Heart left ventricle (tissue), 13 donors: ENCODE data around the gene KIF12.

Source experiments
- POLR2A ChIP-seq, 2 donors: fragments of 450-650 bp; IDR thresholded peaks; one replicate each; pipeline ENCODE4 v1.6.1; 2017; ENCODE audit warnings: antibody characterized with exemption in 2 of 2, mild to moderate bottlenecking in 2 of 2, moderate library complexity in 2 of 2
- TF ChIP-seq, protein P1 (sequence below), 12 donors: fragments of 200-600 bp; sonication (generic) in 4 of 12; IDR thresholded peaks; one replicate each; pipeline versions ENCODE4 v1.5.0 to v1.8.0; 2018 to 2022; ENCODE audit warnings: antibody characterized with exemption in 12 of 12, mild to moderate bottlenecking in 5 of 12
- donor health status: ischemic (EF 13 %, LVEDD 7.1; RV severe dilation, severe dysfunction).
- donor health status: DM: no; HTN: yes; CAD: no.
- donor health status: DM: no; HTN: no; CAD: no.
- donor health status: ischemic (EF 25% LVEDD 6.9; RV normal size, moderate dysfunction).
- donor health status: ischemic (EF 25% LVEDD 5.7; RV mildly dilated, moderate dysfunction).
- donor health status: ischemic (EF 35%, LVEDD 5.7; RV mildly dilated, moderate dysfunction).
- donor health status: nonischemic (EF 11% LVEDD 7.7; RV severe dilation, severe dysfunction).
- donor health status: DM: yes; HTN: yes; CAD: no.
- donor health status: PGD.
- donor health status: ischemic (EF 29% LVEDD 5.4; RV normal size, mild dysfunction).
- donor health status: nonischemic (EF 23%, LVEDD 6.1; RV moderate dilation, normal function).

DNA sequence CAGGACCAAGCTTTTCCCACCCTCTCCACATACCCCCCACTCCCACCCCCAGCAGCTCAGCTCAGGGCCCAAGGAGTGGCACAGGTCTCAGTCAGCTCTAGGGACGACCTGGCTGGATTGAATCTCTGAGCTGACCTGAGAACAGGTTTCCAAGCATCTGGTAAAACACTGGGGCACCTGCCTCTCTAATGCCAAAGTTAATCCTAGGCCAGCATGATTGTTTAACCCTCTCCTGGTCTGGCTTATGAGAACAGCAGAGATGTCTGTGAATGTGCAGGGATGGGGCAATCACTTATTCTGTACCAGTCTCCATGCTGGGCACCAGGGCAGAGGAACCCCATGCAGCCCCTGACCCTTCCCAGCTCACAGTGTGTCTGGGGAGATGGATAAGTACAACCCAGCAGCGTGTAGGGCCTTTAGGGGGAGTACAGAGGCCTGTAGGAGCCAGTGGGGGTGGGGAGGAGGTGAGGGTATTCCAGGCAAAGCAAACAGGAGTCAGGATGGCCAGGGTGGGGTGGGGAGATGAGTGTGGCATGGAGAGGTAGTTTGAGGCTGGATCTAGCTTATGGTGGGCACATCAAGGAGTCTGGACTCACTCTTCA, 678 bp upstream of the KIF12 start:
- no peak for TF ChIP-seq POLR2A (IDR thresholded peaks at IDR 0.05)
- TF ChIP-seq, protein P1, sequence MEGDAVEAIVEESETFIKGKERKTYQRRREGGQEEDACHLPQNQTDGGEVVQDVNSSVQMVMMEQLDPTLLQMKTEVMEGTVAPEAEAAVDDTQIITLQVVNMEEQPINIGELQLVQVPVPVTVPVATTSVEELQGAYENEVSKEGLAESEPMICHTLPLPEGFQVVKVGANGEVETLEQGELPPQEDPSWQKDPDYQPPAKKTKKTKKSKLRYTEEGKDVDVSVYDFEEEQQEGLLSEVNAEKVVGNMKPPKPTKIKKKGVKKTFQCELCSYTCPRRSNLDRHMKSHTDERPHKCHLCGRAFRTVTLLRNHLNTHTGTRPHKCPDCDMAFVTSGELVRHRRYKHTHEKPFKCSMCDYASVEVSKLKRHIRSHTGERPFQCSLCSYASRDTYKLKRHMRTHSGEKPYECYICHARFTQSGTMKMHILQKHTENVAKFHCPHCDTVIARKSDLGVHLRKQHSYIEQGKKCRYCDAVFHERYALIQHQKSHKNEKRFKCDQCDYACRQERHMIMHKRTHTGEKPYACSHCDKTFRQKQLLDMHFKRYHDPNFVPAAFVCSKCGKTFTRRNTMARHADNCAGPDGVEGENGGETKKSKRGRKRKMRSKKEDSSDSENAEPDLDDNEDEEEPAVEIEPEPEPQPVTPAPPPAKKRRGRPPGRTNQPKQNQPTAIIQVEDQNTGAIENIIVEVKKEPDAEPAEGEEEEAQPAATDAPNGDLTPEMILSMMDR (IDR thresholded peaks at IDR 0.05): no peak
